Ishikawa (cell line): Measurements from ENCODE around the gene IL2RA.

Experiments
- CEBPB ChIP-seq: IDR thresholded peaks from 2 replicates; pipeline ENCODE4 v1.6.1; 2012
- CREB1 ChIP-seq: IDR thresholded peaks from 2 replicates; pipeline ENCODE4 v1.6.1; 2012; ENCODE audit warnings: low read depth
- EGR1 ChIP-seq: IDR thresholded peaks from 2 replicates; pipeline ENCODE4 v1.6.1; 2012
- EP300 ChIP-seq: IDR thresholded peaks from 2 replicates; pipeline ENCODE4 v1.6.1; 2012; ENCODE audit warnings: borderline replicate concordance
- FOXM1 ChIP-seq: IDR thresholded peaks from 2 replicates; pipeline ENCODE4 v1.6.1; 2012; ENCODE audit warnings: low read depth, borderline replicate concordance
- MAX ChIP-seq: IDR thresholded peaks from 2 replicates; pipeline ENCODE4 v1.6.1; 2012
- NFIC ChIP-seq: IDR thresholded peaks from 2 replicates; pipeline ENCODE4 v1.6.1; 2012
- RAD21 ChIP-seq: IDR thresholded peaks from 2 replicates; pipeline ENCODE4 v1.6.1; 2012; ENCODE audit warnings: low read depth
- TAF1 ChIP-seq: IDR thresholded peaks from 2 replicates; pipeline ENCODE4 v1.6.1; 2012; ENCODE audit warnings: low read depth, mild to moderate bottlenecking
- TCF12 ChIP-seq: IDR thresholded peaks from 2 replicates; pipeline ENCODE4 v1.6.1; 2012; ENCODE audit warnings: low read depth
- TEAD4 ChIP-seq: IDR thresholded peaks from 2 replicates; pipeline ENCODE4 v1.6.1; 2012
- YY1 ChIP-seq: IDR thresholded peaks from 2 replicates; pipeline ENCODE4 v1.6.1; 2012; ENCODE audit warnings: low read depth
- ZBTB7A ChIP-seq: IDR thresholded peaks from 2 replicates; pipeline ENCODE4 v1.6.1; 2012; ENCODE audit warnings: low read depth
- TF ChIP-seq, protein P1 (sequence below): IDR thresholded peaks from 2 replicates; pipeline ENCODE4 v1.6.1; 2012
- TF ChIP-seq, protein P2 (sequence below): IDR thresholded peaks from 2 replicates; pipeline ENCODE4 v1.6.1; 2012; ENCODE audit warnings: low read depth, mild to moderate bottlenecking

IL2RA gene

DNA sequence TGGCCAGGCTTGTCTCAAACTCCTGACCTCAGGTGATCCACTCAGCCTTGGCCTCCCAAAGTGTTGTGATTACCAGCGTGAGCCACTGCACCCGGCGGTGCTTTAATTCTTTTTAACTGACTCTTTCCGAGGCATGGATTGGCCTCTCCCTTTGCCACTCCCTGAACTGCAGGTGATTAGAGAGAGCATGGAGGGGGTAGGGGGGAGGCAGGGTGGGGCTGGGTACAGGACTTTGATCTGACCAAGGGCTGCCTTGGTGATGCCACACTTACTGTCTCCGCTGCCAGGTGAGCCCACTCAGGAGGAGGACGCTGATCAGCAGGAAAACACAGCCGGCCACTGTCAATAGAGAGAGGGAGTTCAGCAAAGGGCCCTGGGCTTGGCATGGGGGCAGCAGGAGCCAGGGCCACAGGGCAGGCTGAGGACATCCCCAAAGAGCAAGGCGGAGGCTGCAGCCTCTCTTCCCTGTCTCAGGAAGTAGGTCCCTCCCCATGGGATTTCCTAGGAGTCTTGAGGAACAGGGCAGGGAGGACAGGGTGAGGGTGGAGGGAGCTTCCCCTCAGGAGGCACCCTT lies 44.3 kb downstream of the IL2RA start:
- TF ChIP-seq YY1, result no peak
- TF ChIP-seq CREB1, result no peak

GRCh38 chr10:6014241-6014761 lies 47.9 kb downstream of the IL2RA start:
- TF ChIP-seq CREB1 (no peak), RAD21 (peak; percentile 63)

DNA sequence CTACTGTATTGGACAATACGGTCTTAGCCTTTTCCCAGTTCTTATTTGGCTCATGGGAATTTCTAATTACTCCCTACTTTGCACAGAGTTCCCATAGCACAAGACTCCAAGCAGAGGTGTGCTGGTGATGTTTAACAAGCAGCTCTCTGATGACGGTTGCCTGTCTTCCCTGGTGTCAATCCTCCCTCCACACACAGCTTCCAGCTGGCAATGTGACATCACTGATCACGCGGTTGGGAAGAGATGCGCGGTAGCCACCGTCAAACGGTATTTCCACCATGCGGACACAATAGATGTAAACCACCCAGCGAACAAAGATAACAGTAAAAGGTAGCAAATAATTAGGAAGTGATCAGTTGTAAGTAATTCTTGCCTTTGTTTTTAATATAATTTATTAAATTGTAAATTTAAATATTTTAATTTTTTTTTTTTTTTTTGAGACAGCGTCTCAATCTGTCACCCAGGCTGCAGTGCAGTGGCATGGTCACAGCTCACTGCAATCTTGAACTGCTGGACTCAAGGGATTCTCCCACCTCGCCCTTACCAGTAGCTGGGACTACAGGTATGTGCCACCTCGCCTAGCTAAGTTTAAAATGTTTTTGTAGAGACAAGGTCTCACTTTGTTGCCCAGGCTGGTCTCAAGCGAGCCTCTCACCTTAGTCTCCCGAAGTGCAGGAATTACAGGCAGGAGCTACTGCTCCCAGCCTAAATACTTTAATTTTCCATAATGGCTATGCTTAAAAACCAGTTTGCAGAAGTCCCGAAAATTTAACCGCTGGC lies 48.6 kb downstream of the IL2RA start:
- TF ChIP-seq EP300 (no peak), TCF12 (no peak), RAD21 (no peak), NFIC (no peak), FOXM1 (no peak), CEBPB (no peak)
- TF ChIP-seq, protein P1, sequence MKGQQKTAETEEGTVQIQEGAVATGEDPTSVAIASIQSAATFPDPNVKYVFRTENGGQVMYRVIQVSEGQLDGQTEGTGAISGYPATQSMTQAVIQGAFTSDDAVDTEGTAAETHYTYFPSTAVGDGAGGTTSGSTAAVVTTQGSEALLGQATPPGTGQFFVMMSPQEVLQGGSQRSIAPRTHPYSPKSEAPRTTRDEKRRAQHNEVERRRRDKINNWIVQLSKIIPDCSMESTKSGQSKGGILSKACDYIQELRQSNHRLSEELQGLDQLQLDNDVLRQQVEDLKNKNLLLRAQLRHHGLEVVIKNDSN, result no peak

GRCh38 chr10:6012121-6012905 lies 49.9 kb downstream of the IL2RA start:
- TF ChIP-seq FOXM1, result no peak
- TF ChIP-seq ZBTB7A, result no peak
- no peak for TF ChIP-seq TCF12
- no peak for TF ChIP-seq EGR1
- TF ChIP-seq TEAD4, result no peak
- no peak for TF ChIP-seq YY1
- no peak for TF ChIP-seq RAD21
- TF ChIP-seq, protein P1, result no peak
- no peak for TF ChIP-seq EP300
- TF ChIP-seq CREB1, result no peak
- no peak for TF ChIP-seq NFIC
- no peak for TF ChIP-seq TAF1
- TF ChIP-seq, protein P2, sequence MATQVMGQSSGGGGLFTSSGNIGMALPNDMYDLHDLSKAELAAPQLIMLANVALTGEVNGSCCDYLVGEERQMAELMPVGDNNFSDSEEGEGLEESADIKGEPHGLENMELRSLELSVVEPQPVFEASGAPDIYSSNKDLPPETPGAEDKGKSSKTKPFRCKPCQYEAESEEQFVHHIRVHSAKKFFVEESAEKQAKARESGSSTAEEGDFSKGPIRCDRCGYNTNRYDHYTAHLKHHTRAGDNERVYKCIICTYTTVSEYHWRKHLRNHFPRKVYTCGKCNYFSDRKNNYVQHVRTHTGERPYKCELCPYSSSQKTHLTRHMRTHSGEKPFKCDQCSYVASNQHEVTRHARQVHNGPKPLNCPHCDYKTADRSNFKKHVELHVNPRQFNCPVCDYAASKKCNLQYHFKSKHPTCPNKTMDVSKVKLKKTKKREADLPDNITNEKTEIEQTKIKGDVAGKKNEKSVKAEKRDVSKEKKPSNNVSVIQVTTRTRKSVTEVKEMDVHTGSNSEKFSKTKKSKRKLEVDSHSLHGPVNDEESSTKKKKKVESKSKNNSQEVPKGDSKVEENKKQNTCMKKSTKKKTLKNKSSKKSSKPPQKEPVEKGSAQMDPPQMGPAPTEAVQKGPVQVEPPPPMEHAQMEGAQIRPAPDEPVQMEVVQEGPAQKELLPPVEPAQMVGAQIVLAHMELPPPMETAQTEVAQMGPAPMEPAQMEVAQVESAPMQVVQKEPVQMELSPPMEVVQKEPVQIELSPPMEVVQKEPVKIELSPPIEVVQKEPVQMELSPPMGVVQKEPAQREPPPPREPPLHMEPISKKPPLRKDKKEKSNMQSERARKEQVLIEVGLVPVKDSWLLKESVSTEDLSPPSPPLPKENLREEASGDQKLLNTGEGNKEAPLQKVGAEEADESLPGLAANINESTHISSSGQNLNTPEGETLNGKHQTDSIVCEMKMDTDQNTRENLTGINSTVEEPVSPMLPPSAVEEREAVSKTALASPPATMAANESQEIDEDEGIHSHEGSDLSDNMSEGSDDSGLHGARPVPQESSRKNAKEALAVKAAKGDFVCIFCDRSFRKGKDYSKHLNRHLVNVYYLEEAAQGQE, result no peak
- no peak for TF ChIP-seq CEBPB
- no peak for TF ChIP-seq MAX

GRCh38 chr10:6011558-6011957 lies 50.6 kb downstream of the IL2RA start:
- TF ChIP-seq TEAD4 (no peak), YY1 (no peak)
- TF ChIP-seq, protein P2, result no peak

- TF ChIP-seq FOXM1 (no peak), ZBTB7A (no peak), CREB1 (no peak), TCF12 (no peak), NFIC (no peak), CEBPB (no peak), TAF1 (no peak), TEAD4 (no peak), MAX (no peak), EGR1 (no peak), EP300 (no peak), YY1 (no peak), RAD21 (no peak)
- TF ChIP-seq, protein P1, result no peak
- TF ChIP-seq, protein P2, result no peak
Observed at GRCh38 chr10:6010569-6010968, 51.6 kb downstream of the IL2RA start.
